Stimulated activated CD4-positive, alpha-beta T cell treated with anti-CD3 and anti-CD28 coated beads, TNF-alpha, amount 100 ng/mL, for 4 hours (primary cell): ENCODE measurements around the gene SLC40A1.

Source experiments
- DNase-seq, 3 experiments: peaks; one replicate each; pipeline ENCODE4 v3.0.0-alpha.2; 2020; ENCODE audit warnings: low read depth in 3 of 3

Gene SLC40A1

DNA sequence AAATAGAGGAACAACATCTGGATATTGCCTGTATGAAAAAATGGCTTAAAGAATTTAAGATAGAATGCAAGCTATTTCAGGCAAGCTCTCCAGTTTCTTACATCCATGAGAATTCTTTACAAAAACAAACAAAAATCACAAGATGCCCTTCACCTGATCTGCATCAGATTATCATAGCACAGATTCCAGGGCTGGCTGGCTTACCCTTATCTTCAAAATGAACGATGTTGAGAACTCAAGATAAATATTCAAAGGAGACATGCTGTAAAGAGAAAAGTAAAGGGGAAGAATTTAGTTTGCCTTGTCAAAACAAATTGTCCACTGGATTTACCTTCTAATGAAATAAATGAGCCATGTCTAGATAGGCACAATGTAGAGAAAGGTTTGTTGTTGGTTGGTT is 18.7 kb upstream of the SLC40A1 start:
- no peak for DNase-seq

DNA sequence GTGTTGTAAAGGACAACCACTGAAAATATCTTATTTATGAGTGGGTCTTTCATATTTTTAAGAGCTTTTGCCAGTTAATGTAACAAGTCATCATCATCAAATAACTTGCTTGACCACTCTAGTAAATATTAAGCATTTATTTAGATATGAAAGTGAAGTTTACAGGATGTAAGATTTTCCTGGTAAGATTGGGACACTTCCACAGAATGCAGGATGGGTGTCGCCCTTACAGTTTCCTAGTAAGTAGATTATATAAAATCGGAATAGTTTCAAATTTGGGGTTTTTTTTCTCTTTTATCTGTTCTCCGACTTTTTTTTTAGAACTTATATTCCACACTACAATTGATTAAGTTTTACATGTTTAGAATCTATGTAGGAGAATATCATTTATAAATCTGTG is 14.8 kb upstream of the SLC40A1 start:
- DNase-seq, result no peak

DNA sequence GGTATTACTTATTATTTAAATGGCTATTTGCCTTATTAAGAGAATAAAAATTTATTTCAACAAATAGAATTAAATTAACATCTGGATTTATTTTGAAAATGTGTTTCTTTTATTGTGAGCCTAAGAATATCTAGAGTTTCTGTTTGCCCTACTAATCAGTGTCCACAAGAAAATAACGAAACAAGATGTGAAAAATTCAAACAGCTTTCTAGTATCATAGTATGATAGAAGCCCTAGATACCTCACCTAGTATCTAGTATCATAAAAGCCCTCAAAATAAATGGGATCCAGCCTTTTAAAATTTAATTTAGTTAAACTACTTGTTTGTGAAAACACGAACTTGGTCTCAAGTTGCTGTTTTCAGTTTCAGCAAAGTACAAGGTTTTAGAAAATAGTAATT is 13.7 kb upstream of the SLC40A1 start:
- DNase-seq, result no peak

DNA sequence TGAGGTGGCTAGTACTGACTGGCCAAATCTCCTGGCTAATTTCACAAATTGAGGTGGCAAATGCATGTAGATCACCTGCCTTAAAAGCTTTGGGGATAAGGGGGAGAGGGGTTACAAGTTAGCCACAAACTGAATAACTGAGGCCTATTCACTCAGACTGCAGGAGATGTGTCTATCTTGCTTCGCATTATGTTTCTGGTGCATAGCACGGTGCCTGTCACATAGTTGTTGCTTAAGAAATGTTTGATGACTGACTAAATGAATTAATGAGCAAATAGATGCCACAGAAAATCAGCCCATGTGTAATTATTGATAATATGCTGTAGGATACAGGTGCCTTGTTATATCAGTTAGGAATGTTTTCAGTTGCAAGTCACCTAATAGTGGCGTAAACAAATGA is 12.5 kb upstream of the SLC40A1 start:
- no peak for DNase-seq

DNA sequence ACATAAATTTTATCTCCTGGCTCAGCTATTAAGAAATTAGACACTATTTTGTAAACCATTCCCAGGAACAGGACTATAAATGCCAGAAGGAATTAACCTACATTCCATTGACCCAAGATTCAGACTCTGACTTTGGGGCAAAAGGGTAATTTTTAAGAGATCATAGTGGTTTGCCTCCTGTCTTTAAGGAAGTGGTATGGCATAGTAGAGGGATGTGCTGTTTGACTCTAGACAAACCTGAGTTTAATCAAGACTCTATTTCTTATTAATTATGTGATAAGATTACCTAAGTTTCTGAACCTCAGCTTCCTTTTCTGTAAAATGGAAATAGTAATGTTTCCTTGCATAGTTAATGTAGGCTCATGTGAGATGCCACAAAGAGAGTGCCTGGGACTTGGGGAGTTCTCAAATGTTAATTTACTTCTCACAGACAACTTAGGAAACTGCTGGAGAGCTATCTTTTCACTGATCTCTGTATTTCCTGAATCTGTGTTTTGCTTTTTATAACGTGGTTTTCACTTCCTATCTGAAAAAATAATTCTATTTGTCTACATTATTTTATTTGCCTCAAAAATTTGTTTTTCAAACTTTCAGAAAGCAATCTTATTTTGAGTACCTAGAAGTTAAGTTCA is 11.9 kb upstream of the SLC40A1 start:
- DNase-seq, result no peak

DNA sequence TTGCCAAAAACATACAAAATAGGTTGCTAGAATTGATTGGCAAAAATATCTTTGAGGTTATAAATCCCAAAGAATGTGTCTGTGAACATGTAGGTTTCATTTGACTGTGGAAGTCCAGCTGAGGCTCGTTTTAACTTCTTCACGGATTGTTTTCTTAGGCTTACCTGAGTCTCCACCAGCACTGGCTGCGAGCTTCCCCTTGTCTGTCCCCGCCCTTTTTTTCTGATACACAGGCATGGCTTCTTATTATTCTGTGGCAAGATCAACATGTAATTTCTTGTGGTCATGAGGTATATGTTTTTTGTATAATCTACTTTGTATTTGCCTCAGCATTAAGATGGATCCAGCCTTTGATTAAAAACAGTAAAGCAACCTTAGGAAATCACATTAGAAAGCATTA is 7.2 kb upstream of the SLC40A1 start:
- no peak for DNase-seq

DNA sequence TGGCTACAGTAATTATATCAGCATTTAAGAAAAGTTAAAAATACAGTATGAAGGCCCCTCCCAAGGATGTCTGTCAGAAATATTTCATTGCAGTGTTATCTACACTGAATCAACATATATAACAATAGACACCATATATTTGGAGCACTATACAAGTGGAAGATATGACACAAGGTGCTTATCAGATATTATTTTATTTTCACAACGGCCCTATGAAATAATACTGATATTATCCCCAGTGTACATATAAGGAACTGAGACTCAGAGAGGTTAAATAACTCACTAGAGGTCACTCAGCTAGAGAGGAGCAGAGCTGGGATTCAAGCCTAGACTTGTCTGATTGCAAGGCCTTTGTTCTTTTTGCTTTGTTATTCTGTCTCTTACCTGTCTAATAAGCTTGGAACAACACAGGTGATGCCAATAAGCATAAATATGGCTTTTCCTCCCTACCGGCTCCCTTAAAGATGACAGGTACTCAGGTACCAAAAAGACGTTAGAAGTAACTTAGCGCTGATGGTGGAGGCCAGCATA is 4.7 kb upstream of the SLC40A1 start:
- DNase-seq, result no peak

DNA sequence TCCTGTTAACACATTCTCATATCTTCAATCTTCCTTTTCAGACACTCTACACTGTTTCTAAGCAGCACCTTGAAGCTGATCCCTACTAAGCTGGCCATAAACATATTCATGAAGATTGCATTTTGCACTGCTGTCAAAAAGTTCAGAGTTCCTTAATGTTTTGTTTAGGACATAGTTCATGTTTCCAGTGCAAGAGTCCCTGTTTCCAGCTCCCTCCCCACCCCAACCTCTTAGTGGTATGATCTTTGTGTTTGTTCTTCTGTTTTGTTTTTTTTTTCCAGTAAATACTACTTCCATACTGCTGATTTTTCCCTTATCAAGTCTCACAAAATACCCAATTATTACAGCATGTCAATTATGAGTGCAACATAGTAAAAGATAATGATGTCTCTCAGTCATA is 4.1 kb upstream of the SLC40A1 start:
- no peak for DNase-seq

DNA sequence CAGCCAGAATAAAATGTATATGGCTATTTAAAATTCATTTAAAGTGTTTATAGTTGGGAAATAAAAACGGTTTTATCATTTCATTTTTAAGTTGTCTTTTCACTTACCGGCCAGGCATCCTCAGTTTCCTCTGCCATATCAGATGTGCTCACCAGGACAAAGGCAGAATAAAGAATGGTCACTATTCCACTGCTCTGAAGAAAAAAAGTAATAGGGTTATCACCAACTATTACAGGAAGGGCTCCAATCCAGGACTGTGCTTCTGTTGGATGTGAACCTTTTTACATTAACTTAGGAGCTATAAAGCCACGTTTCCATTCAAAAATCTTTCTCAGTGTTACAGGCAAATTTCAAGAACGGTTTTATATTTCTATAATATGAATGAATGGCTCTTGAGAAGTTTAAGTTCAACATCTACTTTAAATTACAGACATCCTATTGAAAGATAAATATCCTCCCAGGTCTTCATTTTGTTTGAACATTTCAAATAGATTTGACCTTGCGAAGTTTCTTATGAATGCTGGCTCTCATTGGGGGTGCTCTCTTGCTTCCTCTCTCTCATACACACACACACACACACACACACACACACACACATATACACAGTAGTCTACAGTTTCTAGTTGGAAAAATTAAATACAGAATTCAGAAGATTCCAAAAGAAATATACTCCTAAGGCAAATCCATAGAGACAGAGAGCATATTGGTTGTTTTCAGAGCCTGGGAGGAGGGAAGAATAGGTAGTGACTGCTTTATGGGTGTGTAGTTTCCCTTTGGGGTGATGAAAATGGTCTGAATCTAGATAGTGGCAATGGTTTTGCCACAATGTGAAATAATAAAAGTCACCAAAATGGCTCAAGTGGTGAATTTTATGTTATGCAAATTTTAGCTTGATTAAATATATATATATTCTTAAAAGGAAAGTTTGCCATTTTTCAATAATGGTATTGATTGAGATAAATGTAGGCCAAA is 2.9 kb upstream of the SLC40A1 start:
- DNase-seq, result no peak

DNA sequence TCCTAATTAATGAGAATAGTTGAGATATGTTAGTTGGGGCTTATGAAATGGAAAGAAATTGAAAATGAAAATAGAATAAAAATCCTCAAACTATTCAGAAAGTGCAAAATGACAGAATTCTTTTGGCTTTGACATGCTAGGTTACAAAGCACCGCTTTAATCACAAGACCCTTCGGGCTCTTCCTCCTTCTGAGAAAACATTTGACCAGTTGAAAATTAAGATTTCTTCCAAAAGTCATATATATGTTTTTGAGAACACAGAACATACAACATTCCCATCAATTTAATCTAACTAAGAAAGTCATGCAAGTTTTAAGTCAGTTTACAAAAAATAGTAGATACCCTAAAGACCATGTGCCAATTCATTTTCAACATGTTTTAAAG is 2.2 kb upstream of the SLC40A1 start:
- no peak for DNase-seq

DNA sequence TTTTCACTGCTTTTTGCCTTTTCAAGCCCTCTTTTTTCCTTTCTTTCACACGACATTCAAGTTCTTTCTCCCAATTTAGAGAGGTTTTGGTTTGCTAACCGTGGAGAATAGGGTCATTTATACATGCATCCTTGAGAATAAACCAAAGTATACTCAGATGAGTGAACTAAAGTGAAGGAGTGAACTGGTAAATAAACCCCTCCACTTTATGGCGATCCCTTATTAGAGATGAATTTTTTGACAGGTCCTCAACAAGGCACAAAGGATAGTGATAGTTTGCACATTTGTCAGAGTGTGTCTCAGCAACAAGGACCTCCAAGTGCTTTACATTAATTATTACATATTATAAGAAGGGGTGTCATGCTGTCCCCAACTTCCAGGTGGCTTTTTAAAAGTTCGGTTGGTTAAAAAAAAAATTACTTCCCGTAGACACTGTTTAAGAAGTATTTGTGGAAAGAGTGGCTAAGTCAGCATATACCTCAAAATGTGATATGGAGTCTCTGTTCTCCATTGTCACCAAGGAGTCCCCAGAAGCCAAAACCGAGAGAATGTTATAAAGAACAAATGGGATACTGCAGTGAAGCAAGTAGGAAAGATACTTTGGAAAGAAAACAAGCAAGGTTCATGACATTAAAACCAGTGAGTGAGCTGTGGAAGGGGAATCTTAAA is 1.7 kb upstream of the SLC40A1 start:
- no peak for DNase-seq

DNA sequence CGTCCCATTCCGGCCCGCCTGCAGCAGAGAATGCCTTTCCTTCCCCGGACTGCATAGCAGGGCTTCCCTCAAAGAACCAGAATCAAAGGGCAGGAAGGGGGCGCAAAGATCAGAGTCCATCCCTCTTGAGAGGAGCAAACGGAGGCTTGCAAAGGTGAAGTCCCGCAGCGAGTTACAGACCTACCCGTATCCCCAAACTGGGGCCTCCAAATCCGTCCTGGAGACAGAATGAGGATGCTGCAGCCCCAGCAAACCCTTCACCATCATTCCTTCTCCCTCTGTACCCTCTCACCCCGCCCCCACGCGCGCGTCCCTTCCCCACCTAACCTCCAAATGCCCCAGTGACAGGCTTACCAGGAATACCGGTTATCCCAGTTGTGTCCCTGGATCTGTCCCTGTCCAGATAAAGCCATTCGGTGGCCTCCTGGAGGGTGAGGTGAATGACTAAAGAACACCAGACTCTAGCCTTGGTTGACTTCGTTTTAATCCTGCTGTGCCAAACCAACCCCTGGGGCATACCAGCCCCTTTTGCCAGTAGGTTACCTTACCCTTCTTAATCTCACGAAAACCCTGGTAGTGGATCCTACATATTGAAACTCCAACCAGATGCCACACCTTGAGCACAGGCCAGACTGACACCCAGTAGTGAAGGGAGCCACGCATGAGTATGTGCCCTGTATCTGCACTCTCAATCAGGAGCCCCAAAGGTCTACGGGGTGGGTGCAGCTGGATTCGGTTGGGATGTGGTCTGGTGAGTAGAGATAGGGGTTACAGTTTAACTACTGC is 961 bp upstream of the SLC40A1 start:
- peak in 1 of 3 experiments; percentile 10 for DNase-seq

DNA sequence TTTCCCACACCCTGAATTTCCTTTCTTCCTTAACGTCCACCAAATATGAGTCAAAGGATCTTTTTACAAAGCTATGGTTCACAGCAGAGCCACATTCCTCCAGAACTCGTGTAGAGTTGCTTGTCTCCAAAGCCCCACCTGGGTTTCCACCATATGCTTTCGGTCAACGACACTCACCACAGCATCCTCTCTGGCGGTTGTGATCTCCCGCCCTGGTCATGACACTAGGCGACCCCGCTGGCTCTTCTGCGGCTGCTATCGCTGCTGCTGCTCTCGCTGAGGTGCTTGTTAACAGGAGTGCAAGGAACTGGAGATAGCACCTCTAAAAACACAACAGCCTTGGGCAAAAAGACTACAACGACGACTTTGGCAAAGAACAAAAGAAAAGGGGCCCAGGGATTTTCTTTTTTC is 340 bp downstream of the SLC40A1 start:
- DNase-seq, result peak in 1 of 3 experiments; percentile 8

DNA sequence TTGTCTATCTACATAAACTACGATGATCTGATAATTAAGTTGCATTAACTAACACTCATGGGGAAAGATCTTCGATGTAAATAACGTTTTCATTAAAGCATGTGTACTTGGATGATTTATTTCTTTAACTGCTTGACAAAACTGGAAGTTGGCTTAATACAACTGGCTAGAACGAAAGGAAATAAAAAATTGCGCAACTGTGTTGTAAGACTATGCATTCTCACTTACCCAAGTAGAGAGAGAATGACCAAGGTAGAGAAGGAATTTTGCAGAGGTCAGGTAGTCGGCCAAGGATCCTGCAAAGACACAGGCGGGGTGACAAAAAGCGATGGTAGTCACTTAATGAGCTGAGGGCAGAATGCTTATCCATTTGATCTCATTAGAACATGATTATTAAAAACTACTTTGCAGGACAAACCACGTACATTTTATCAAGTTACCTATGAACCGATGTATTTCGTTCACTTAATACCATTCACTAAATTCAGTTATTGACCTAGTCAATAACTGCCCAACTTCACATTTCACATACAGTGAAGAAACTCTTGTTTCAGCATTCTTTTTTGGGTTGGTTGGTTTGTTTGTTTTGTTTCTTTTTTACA is 900 bp downstream of the SLC40A1 start:
- DNase-seq, result no peak

DNA sequence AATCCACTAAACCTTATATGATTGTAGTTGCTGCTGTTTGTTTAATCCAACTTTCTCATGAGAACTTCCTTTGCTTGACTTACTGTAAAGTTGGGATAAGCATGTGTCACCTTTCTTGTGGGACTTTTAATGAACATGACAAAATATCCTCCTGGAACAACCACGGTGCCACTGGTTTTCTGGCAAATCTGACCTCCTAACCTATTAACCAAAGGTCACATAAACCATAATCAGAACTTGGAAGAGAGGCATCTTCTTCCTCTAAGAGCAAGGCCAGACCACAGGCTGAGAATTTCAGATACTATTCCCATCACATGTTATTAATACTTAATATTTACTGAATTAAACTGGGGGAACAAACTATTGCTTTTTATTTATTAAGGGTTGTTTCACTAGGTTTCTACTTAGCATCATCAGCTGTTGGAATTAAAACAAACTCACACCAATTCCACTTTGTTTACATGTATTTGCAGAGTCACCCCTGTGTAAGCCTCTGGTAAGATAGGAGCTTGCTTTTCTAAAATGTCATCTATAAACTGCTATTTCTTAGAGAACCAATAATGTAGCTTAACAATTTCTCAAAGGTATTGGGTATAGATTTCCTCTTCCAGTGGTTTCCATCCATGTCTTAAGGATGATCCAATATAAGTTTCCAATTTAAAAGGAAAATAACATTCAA is 2.2 kb downstream of the SLC40A1 start:
- DNase-seq, result no peak

DNA sequence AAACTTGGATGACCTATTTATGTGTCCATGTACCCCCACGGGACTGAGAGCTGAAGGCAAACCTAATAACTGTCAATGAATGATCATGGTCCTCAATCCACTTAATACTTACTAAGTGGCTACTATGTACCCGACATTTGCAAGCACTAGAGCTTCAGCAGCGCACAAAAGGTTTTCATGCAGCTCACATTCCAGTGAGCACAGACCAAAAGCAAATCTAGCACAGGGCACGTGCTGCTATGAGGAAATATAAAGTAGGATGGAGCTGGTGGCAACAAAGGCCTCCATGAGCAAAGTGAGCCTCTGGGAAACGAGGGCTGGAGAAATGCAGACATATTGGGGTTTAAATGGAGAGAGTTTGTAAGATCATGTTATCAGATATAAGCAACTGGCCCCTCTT is 3.5 kb downstream of the SLC40A1 start:
- no peak for DNase-seq

DNA sequence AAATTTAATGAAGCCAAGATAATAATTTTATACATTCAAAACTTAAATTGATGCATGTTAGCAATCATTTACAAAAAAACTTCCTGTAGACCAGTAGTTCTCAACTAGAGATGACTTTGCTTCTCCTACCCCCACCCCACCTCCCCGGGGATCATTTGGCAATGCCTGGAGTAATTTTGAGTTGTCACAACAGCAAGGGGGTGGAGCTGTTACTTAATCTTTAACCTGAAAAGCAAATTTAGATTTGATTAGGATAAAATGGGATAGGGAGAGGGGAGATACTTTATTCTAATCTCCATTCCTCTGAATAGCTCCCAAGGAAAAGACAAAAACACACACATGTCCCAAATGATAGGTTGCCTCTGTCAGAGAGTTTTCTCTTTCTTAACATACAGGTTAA is 4.2 kb downstream of the SLC40A1 start:
- DNase-seq, result no peak

DNA sequence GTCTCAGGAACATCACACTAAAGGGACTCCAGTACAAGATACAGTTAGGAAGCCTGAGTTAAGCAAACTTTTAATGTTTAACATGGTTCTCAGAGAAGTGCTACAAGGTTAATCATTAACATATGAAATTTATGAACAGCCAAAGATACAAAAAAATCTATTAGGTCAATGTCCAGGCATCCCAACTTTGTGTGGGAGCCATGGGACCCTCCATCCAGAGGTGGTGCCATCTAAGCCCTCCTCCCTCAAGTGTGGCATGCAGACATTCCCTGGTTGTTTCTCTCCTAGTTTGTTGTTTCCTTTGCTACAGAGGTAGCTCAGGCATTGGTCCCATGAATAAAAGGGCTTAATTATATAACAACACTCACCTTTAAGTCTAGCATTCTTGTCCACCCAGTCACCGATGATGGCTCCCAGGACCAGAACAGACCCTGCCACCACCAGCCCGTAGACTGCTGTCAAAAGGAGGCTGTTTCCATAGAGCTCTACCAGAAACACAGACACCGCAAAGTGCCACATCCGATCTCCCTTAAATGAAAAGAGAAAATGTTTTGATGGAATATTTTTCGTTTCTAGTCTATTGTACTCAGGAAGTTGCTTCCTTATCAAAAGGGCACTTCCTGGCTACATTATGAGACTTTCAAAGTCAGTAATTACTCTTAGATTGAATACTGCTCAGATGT is 5.7 kb downstream of the SLC40A1 start:
- DNase-seq, result no peak

DNA sequence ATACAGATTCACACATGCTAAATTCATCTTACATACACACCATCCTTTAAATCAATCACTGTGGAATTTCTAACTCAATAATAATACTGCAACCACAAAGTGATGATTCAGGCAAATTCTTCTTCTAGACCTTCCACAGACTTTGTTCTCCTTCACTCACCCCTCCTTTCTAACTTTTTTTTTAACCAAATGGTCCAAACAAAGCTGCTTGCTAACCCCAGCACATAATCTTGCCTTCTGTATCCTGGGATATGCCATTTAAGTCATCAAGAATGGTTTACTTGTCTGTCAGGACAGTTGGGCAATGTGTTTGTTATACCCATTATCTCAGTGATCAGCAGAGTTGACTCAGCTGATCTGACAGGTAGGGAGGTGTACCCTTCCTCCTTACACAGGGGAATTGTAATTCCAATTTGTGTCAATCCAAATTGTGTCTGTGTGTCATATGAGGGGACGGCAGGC is 10.0 kb downstream of the SLC40A1 start:
- DNase-seq, result no peak
